Cardiac muscle cell (in vitro differentiated cells and primary cell): Measurements from ENCODE around the gene ARHGAP35. TPM values are rescaled to one million over a fixed set of nuclear protein-coding genes. Genes with fewer than 3 reads are reported as not detected.
"Not testable (repeated sequence)": the region's sequence is repeated elsewhere in the genome, so short reads cannot be mapped to it uniquely, and the experiment has no call there.

Source experiments
- DNase-seq, 2 donors: peaks; one replicate each; pipeline versions ENCODE4 v3.0.0 to v3.0.0-alpha.2; 2010 to 2017; ENCODE audit warnings: low read depth in 1 of 2, low spot score in 1 of 2
- H3K27ac ChIP-seq: fragments of 200-600 bp; sonication (generic); 2 replicates; pipeline ENCODE4 v1.5.1; 2016
- H3K27me3 ChIP-seq: fragments of 200-600 bp; sonication (generic); 2 replicates; pipeline ENCODE4 v1.6.0; 2016; ENCODE audit warnings: control low read depth
- H3K36me3 ChIP-seq: fragments of 200-600 bp; sonication (generic); 2 replicates; pipeline ENCODE4 v1.5.1; 2016; ENCODE audit warnings: control low read depth
- H3K4me1 ChIP-seq: fragments of 200-600 bp; sonication (generic); 2 replicates; pipeline ENCODE4 v1.8.1; 2017; ENCODE audit warnings: low read depth, mild to moderate bottlenecking, mixed run types
- H3K4me3 ChIP-seq: fragments of 200-600 bp; sonication (generic); 2 replicates; pipeline ENCODE4 v1.5.1; 2016; ENCODE audit warnings: mild to moderate bottlenecking
- H3K9me3 ChIP-seq: fragments of 200-600 bp; sonication (generic); 2 replicates; pipeline ENCODE4 v1.5.1; 2017; ENCODE audit warnings: low read depth, mild to moderate bottlenecking, control low read depth
- CTCF ChIP-seq: IDR thresholded peaks from 2 replicates; pipeline ENCODE4 v1.5.1; 2012; ENCODE audit warnings: low read depth, mild to moderate bottlenecking, low read length
- polyA plus RNA-seq: library from polyadenylated mRNA; unstranded; fragments of >200 nt; fragmentation: Nextera tagmentation; extraction: Ambion mirVana; gene quantifications from 2 replicates; pipeline ENCODE4 v1.2.1, GENCODE V29; 2016
- total RNA-seq: library from RNA; depleted of rRNA; stranded (reverse); fragments of >200 nt; gene quantifications from 2 replicates; pipeline ENCODE4 v1.2.3, GENCODE V29; 2016

ARHGAP35 gene
- total and polyA plus RNA-seq, 2 experiments from 2014 or later = 15.9 to 36.9 TPM

GRCh38 chr19:46881092-46881491 is 20.3 kb downstream of the ARHGAP35 start:
- no peak overlapping the region for H3K27ac ChIP-seq
- no peaks in the 10 kb centered on the region for H3K27me3 ChIP-seq
- no peak for TF ChIP-seq CTCF
- DNase-seq = no peak
- no peak overlapping the region for H3K4me3 ChIP-seq
- no peaks in the 10 kb centered on the region for H3K36me3 ChIP-seq
- peaks cover 11% of the 10 kb centered on the region for H3K4me1 ChIP-seq
- H3K9me3 ChIP-seq = no peaks in the 10 kb centered on the region

- Histone ChIP-seq H3K9me3 (no peaks in the 10 kb centered on the region), H3K4me3 (no peak overlapping the region), H3K4me1 (peaks cover 11% of the 10 kb centered on the region), H3K27me3 (no peaks in the 10 kb centered on the region), H3K27ac (no peak overlapping the region), H3K36me3 (no peaks in the 10 kb centered on the region)
- TF ChIP-seq CTCF = no peak
- no peak for DNase-seq
Observed at GRCh38 chr19:46882034-46882433, 21.2 kb downstream of the ARHGAP35 start.

- H3K4me3 ChIP-seq, DNase-seq: not testable (repeated sequence)
Observed at GRCh38 chr19:46882751-46883150, 22.0 kb downstream of the ARHGAP35 start.

GRCh38 chr19:46885411-46885810 is 24.6 kb downstream of the ARHGAP35 start:
- H3K4me3 ChIP-seq = no peak overlapping the region
- H3K4me1 ChIP-seq = peaks cover 11% of the 10 kb centered on the region
- TF ChIP-seq CTCF = no peak
- no peaks in the 10 kb centered on the region for H3K36me3 ChIP-seq
- no peaks in the 10 kb centered on the region for H3K9me3 ChIP-seq
- no peak for DNase-seq
- no peaks in the 10 kb centered on the region for H3K27me3 ChIP-seq
- no peak overlapping the region for H3K27ac ChIP-seq

More at GRCh38 chr19:46882751-46883150, 22.0 kb downstream of the ARHGAP35 start:
- not testable (repeated sequence) for H3K9me3 ChIP-seq, H3K27ac ChIP-seq, H3K27me3 ChIP-seq, H3K36me3 ChIP-seq
- peaks cover 11% of the 10 kb centered on the region for H3K4me1 ChIP-seq

- H3K27me3 ChIP-seq = no peaks in the 10 kb centered on the region
- no peak for DNase-seq
- no peaks in the 10 kb centered on the region for H3K9me3 ChIP-seq
- no peak overlapping the region for H3K27ac ChIP-seq
- H3K4me1 ChIP-seq = peaks cover 10% of the 10 kb centered on the region
- H3K36me3 ChIP-seq = no peaks in the 10 kb centered on the region
- no peak overlapping the region for H3K4me3 ChIP-seq
- no peak for TF ChIP-seq CTCF
Observed at GRCh38 chr19:46886546-46887239, 25.9 kb downstream of the ARHGAP35 start.

GRCh38 chr19:46887240-46887782 is 26.5 kb downstream of the ARHGAP35 start:
- Histone ChIP-seq H3K4me3 (no peak overlapping the region), H3K9me3 (no peaks in the 10 kb centered on the region), H3K27ac (no peak overlapping the region), H3K4me1 (peaks cover 5% of the 10 kb centered on the region), H3K36me3 (no peaks in the 10 kb centered on the region), H3K27me3 (no peaks in the 10 kb centered on the region)
- no peak for TF ChIP-seq CTCF
- peak in 1 of 2 donors; percentile 43 for DNase-seq
